GM15510 (cell line): ENCODE measurements around the gene TRIM16.
"Not testable (repeated sequence)": the region's sequence is repeated elsewhere in the genome, so short reads cannot be mapped to it uniquely, and the experiment has no call there.

Experiments
- POLR2A ChIP-seq: IDR thresholded peaks from 3 replicates; pipeline ENCODE4 v1.6.1; 2011; ENCODE audit warnings: borderline replicate concordance; ENCODE audit not compliant: insufficient read length; ENCODE audit errors: extremely low read depth

Gene TRIM16

DNA sequence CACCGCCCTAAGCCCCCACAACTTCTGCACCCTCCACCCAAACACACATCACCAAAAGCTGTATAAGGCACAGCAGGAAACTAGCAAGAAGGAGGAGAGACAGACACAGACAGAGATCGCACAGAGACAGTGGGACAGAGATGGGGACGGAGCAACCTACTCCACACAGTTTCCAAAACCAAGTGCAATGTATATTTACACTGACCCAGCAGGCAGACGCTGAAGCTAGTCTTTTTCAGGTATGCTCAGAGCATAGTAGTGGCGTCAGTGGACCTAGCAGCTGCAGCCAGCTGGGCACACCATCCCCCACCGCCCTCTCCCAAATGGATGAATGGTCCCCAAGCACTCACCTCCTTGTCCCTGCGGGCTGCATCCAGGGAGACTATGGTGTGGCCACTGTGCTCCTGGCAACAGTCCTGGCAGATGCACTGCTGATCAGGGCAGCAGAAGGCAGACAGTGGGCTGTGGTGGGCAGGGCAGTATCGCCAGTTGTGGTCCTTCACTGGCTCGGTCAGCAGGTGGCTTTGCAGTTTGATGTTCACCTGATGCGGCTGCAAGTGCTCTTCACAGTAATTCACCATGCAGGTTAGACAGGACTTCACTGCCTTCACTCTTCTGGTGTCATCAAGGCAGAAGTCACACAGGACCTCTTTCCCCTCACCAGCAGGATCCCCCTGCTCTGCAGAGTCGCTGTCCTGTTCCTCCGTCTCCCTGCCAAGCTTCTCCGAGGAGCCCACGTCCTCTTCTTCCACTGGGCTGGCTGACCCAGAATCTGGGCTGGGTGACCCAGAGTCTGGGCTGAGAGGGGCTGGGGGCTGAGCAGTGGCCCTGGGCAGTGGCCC is 33.1 kb downstream of the TRIM16 start:
- TF ChIP-seq POLR2A: no peak

- no peak for TF ChIP-seq POLR2A
Measured at GRCh38 chr17:15649861-15650421, 34.2 kb downstream of the TRIM16 start.

DNA sequence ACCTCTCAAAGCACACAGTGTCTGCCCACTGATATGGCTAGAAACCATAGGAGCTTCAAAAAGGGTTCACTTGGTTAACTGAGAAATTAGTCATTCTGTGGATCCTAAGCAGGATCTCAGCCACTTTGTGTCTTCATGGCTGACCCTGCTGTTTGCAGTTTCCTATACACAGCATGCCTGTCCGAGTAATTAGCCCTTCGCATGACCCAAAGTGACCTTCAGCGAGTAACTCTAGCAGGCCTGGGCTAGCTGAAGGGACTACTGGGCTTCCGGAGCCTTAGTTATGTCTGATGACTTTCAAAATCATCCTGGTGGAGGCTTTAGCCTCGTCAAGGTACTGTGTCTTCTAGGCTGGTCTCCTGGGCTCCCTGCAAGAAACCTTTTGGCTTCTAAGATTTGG is 35.7 kb downstream of the TRIM16 start:
- no peak for TF ChIP-seq POLR2A

DNA sequence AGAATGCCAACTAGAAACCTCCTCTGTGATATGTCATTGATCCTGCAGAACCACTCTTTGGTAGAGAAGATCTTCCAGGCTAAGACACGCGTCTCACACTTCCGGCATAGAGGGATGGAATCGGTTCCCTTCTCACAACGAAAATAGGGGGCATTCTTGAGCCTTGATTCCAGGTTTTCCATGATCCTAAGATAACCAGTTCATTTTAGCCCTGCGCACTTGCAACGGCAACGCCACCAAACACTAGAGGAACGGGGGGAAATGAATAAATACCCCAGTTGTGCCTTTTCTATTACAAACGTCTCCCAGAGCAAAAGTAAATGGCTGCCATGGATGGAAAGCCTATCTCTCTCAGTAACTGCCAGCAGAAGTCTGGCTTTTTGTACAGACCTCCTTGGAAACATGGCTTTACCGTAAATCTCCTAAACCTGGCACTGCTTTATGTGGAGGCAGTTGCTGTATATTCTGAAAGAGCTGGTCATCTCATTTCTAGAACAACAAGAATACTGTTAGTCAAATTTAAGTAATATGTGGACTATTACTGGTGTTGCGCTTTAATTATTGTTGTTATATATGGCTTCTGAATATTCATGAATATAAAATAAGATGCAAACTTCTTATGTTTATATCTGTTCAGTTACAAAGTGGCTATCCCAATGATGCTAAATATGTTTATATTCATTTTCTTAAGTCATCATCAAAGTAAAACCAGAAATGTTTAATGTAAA is 64.6 kb downstream of the TRIM16 start, which contains the start of gene FBXW10B:
TSS of gene FBXW10B (minus strand) at position 374 of the 728 bp plus-strand sequence. CDS start at position 182, 192 bp downstream.
- TF ChIP-seq POLR2A: not testable (repeated sequence)
